Measurements from ENCODE around the gene CSAG1. TPM values are rescaled to one million over a fixed set of nuclear protein-coding genes. Genes with fewer than 3 reads are reported as not detected.
"Not testable (repeated sequence)": the region's sequence is repeated elsewhere in the genome, so short reads cannot be mapped to it uniquely, and the experiment has no call there.

CSAG1 gene
- total RNA-seq, 2 donors from 2014 or later = not detected

- DNase-seq (ENCODE audit: low spot score) (no peak), ATAC-seq (ENCODE audit: insufficient number of reproducible peaks, low FRiP score, low read depth) (no peak)
- Histone ChIP-seq H3K4me1 (ENCODE audit: control insufficient read depth in 1 of 2, low read depth in 2 of 2) (no peaks in the 10 kb centered on the region), H3K4me3 (no peak overlapping the region), H3K27ac (no peak overlapping the region), H3K9me3 (no peaks in the 10 kb centered on the region), H3K27me3 (replicated peaks; ENCODE audit: insufficient read depth) (no peaks in the 10 kb centered on the region), H3K36me3 (no peaks in the 10 kb centered on the region)
- TF ChIP-seq, protein P1, sequence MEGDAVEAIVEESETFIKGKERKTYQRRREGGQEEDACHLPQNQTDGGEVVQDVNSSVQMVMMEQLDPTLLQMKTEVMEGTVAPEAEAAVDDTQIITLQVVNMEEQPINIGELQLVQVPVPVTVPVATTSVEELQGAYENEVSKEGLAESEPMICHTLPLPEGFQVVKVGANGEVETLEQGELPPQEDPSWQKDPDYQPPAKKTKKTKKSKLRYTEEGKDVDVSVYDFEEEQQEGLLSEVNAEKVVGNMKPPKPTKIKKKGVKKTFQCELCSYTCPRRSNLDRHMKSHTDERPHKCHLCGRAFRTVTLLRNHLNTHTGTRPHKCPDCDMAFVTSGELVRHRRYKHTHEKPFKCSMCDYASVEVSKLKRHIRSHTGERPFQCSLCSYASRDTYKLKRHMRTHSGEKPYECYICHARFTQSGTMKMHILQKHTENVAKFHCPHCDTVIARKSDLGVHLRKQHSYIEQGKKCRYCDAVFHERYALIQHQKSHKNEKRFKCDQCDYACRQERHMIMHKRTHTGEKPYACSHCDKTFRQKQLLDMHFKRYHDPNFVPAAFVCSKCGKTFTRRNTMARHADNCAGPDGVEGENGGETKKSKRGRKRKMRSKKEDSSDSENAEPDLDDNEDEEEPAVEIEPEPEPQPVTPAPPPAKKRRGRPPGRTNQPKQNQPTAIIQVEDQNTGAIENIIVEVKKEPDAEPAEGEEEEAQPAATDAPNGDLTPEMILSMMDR (IDR thresholded peaks at IDR 0.05) = no peak
Measured at GRCh38 chrX:152738560-152738959, 5.0 kb upstream of the CSAG1 start.

DNA sequence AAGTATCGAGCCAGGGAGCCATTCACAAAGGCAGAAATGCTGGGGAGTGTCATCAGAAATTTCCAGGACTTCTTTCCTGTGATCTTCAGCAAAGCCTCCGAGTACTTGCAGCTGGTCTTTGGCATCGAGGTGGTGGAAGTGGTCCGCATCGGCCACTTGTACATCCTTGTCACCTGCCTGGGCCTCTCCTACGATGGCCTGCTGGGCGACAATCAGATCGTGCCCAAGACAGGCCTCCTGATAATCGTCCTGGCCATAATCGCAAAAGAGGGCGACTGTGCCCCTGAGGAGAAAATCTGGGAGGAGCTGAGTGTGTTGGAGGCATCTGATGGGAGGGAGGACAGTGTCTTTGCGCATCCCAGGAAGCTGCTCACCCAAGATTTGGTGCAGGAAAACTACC lies 3.0 kb upstream of the CSAG1 start:
- not testable (repeated sequence) for H3K9me3 ChIP-seq; H3K27me3 ChIP-seq (replicated peaks; ENCODE audit: insufficient read depth); H3K36me3 ChIP-seq; H3K27ac ChIP-seq; H3K4me1 ChIP-seq (ENCODE audit: control insufficient read depth in 1 of 2, low read depth in 2 of 2); DNase-seq (ENCODE audit: low spot score); ATAC-seq (ENCODE audit: insufficient number of reproducible peaks, low FRiP score, low read depth); H3K4me3 ChIP-seq

GRCh38 chrX:152735860-152736511 lies 2.5 kb upstream of the CSAG1 start:
- no peaks in the 10 kb centered on the region for H3K4me1 ChIP-seq (ENCODE audit: control insufficient read depth in 1 of 2, low read depth in 2 of 2)
- H3K4me3 ChIP-seq = no peak overlapping the region
- TF ChIP-seq, protein P1 (IDR thresholded peaks at IDR 0.05) = no peak
- H3K27me3 ChIP-seq (replicated peaks; ENCODE audit: insufficient read depth) = no peaks in the 10 kb centered on the region
- DNase-seq (ENCODE audit: low spot score) (no peak), ATAC-seq (ENCODE audit: insufficient number of reproducible peaks, low FRiP score, low read depth) (no peak)
- no peaks in the 10 kb centered on the region for H3K36me3 ChIP-seq
- no peak overlapping the region for H3K27ac ChIP-seq
- no peaks in the 10 kb centered on the region for H3K9me3 ChIP-seq

DNA sequence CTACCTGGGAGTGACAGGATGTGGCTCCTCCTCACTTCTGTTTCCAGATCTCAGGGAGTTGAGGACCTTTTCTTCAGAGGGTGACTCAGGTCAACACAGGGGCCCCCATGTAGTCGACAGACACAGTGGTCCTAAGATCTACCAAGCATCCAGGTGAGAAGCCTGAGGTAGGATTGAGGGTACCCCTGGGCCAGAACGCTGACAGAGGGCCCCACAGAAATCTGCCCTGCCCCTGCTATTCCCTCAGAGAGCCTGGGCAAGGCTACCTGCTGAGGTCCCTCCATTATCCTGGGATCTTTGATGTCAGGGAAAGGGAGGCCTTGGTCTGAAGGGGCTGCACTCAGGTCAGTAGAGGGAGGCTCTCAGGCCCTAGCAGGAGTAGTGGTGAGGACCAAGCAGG lies 1.6 kb upstream of the CSAG1 start:
- no peaks in the 10 kb centered on the region for H3K27me3 ChIP-seq (replicated peaks; ENCODE audit: insufficient read depth)
- no peak overlapping the region for H3K27ac ChIP-seq
- no peak overlapping the region for H3K4me3 ChIP-seq
- H3K9me3 ChIP-seq = no peaks in the 10 kb centered on the region
- H3K4me1 ChIP-seq (ENCODE audit: control insufficient read depth in 1 of 2, low read depth in 2 of 2) = no peaks in the 10 kb centered on the region
- TF ChIP-seq, protein P1 (IDR thresholded peaks at IDR 0.05) = no peak
- no peak for ATAC-seq (ENCODE audit: insufficient number of reproducible peaks, low FRiP score, low read depth)
- no peaks in the 10 kb centered on the region for H3K36me3 ChIP-seq
- no peak for DNase-seq (ENCODE audit: low spot score)

- not testable (repeated sequence) for DNase-seq (ENCODE audit: low spot score); H3K4me3 ChIP-seq; H3K27me3 ChIP-seq (replicated peaks; ENCODE audit: insufficient read depth); H3K27ac ChIP-seq; H3K9me3 ChIP-seq; H3K36me3 ChIP-seq; H3K4me1 ChIP-seq (ENCODE audit: control insufficient read depth in 1 of 2, low read depth in 2 of 2); ATAC-seq (ENCODE audit: insufficient number of reproducible peaks, low FRiP score, low read depth)
Measured at GRCh38 chrX:152734143-152734858, 780 bp upstream of the CSAG1 start.

DNA sequence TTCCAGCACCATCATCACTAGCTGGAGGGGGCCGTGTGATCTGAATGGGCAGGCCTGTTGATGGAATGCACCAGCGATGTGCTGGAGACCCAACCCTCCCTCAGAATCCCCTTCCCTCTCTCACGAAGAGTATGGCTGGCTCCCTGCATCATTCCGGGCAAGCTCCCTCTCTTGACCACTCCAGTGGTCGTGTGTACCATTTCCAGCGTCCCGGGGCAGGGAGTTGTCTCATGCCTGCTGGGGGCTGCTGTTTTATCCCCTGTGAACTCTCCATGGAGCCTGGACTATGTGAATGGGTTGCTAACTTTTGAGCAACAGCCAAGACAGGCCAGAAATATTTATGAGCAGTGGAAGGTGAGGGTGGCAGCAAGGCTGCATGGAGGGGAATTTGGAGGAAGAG lies 8.1 kb downstream of the CSAG1 start:
- Histone ChIP-seq H3K4me3 (no peak overlapping the region), H3K4me1 (ENCODE audit: control insufficient read depth in 1 of 2, low read depth in 2 of 2) (no peaks in the 10 kb centered on the region), H3K27ac (no peak overlapping the region), H3K27me3 (replicated peaks; ENCODE audit: insufficient read depth) (no peaks in the 10 kb centered on the region), H3K9me3 (no peaks in the 10 kb centered on the region), H3K36me3 (no peaks in the 10 kb centered on the region)
- DNase-seq (ENCODE audit: low spot score) (no peak), ATAC-seq (ENCODE audit: insufficient number of reproducible peaks, low FRiP score, low read depth) (no peak)
- TF ChIP-seq, protein P1 (IDR thresholded peaks at IDR 0.05) = no peak

GRCh38 chrX:152713815-152714787 lies 19.4 kb downstream of the CSAG1 start, which contains the start of gene MAGEA2B:
Gene MAGEA2B, plus strand, starts transcription at chrX:152714628. Its CDS starts 2,479 bp downstream, at chrX:152717107.
- not testable (repeated sequence) for H3K27me3 ChIP-seq (replicated peaks; ENCODE audit: insufficient read depth); ATAC-seq (ENCODE audit: insufficient number of reproducible peaks, low FRiP score, low read depth); H3K4me1 ChIP-seq (ENCODE audit: control insufficient read depth in 1 of 2, low read depth in 2 of 2); H3K36me3 ChIP-seq; H3K9me3 ChIP-seq; H3K27ac ChIP-seq; H3K4me3 ChIP-seq; DNase-seq (ENCODE audit: low spot score)

DNA sequence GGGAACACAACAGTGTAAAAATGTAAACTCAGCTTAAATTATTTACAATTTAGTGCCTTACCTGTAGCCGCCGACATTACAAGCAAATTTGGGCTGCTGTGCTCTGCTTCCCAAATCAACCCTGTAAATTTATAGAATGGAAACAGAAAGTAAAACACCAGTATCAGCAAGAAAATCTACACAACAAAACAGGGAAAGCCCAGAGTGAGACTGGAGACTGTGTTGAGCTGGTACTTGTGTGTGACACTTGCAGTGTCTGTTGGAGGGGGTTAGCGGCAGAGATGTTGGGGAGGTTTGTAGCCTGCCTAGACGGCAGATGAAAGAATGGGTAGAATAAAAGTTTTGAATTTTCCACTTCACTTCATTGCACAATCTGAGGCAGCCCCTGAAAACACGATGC lies 20.3 kb downstream of the CSAG1 start:
- not testable (repeated sequence) for H3K9me3 ChIP-seq; ATAC-seq (ENCODE audit: insufficient number of reproducible peaks, low FRiP score, low read depth); H3K27me3 ChIP-seq (replicated peaks; ENCODE audit: insufficient read depth); DNase-seq (ENCODE audit: low spot score); H3K36me3 ChIP-seq; H3K4me3 ChIP-seq; H3K4me1 ChIP-seq (ENCODE audit: control insufficient read depth in 1 of 2, low read depth in 2 of 2); H3K27ac ChIP-seq

Measured in thoracic aorta (tissue), 2 donors.